MCF 10A (cell line): ENCODE data around the gene CALN1. TPM values are rescaled to one million over a fixed set of nuclear protein-coding genes. Genes with fewer than 3 reads are reported as not detected.

ENCODE experiments used
- BruUV-seq: library from RNA; stranded (reverse); fragments of 400-500 nt; replicated peaks from 2 replicates; lab custom pipeline; 2021; lab: Mats Ljungman, UMichigan
- CTCF ChIA-PET: fragments of 300-600 bp; sonication (Branson Sonifier 250); formaldehyde crosslinking; extraction: SDS; loops from one replicate; lab custom pipeline; 2021; ENCODE audit warnings: antibody characterized with exemption, inconsistent platforms; lab: Yijun Ruan, JAX
- POLR2A ChIA-PET: fragments of 300-600, 350-650 bp; sonication (Branson Sonifier 250); formaldehyde crosslinking; extraction: SDS; loops from one replicate; lab custom pipeline; 2020; ENCODE audit warnings: antibody characterized with exemption, inconsistent platforms; lab: Yijun Ruan, JAX
- DNase-seq: peaks from one replicate; pipeline ENCODE4 v3.0.0-alpha.2; 2018; ENCODE audit not compliant: unreplicated experiment
- H3K27ac Mint-ChIP-seq: one replicate; pipeline ENCODE4 v1.8.0; 2022; ENCODE audit warnings: mild to moderate bottlenecking, low read depth, mixed read lengths; ENCODE audit not compliant: unreplicated experiment
- H3K27me3 Mint-ChIP-seq: one replicate; pipeline ENCODE4 v1.8.0; 2022; ENCODE audit warnings: mixed read lengths; ENCODE audit not compliant: insufficient read depth, unreplicated experiment
- H3K36me3 Mint-ChIP-seq: one replicate; pipeline ENCODE4 v1.8.0; 2022; ENCODE audit warnings: mild to moderate bottlenecking, moderate library complexity, mixed read lengths; ENCODE audit not compliant: insufficient read depth, unreplicated experiment
- H3K4me1 Mint-ChIP-seq: one replicate; pipeline ENCODE4 v1.8.0; 2022; ENCODE audit warnings: mixed read lengths; ENCODE audit not compliant: insufficient read depth, unreplicated experiment
- H3K4me3 Mint-ChIP-seq: one replicate; pipeline ENCODE4 v1.8.0; 2022; ENCODE audit warnings: mild to moderate bottlenecking, moderate library complexity, mixed read lengths; ENCODE audit not compliant: unreplicated experiment
- H3K9me3 Mint-ChIP-seq: one replicate; pipeline ENCODE4 v1.8.0; 2022; ENCODE audit warnings: mixed read lengths; ENCODE audit not compliant: unreplicated experiment
- CTCF ChIP-seq: fragments of 200-600 bp; IDR thresholded peaks from one replicate; pipeline ENCODE4 v1.8.0; 2022; ENCODE audit warnings: antibody characterized with exemption, mild to moderate bottlenecking; ENCODE audit not compliant: unreplicated experiment
- intact Hi-C: fragments of 100-400 bp; cut with micrococcal nuclease; formaldehyde crosslinking; loops from 2 replicates; pipeline ENCODE4 v1.14.1; 2022
- total RNA-seq: library from RNA; stranded (reverse); gene quantifications from 2 replicates; pipeline ENCODE4 v1.2.3, GENCODE V29; 2022

Gene CALN1
- total RNA-seq, 1 experiment from 2014 or later, result not detected

- H3K4me1 Mint-ChIP-seq, result peaks cover 7% of the 10 kb centered on the region
- peaks cover 29% of the 10 kb centered on the region for H3K27me3 Mint-ChIP-seq
- intact Hi-C loops, result loop anchor here (10.0 kb wide), 1 partner anchor 137 kb away; no protein-coding TSS in a partner anchor
- no peak overlapping the region for H3K4me3 Mint-ChIP-seq
- ChIA-PET CTCF (interaction anchor here (0.7 kb wide), 1 partner anchor 83 kb away, joined by 3 read pairs; no protein-coding TSS in a partner anchor), POLR2A (interaction anchor here (1.0 kb wide), 1 partner anchor 52 kb away, joined by 3 read pairs; no protein-coding TSS in a partner anchor)
- H3K27ac Mint-ChIP-seq, result no peak overlapping the region
- TF ChIP-seq CTCF, result no peak
- no peaks in the 10 kb centered on the region for H3K36me3 Mint-ChIP-seq
- no TSS peak for BruUV-seq
- no peak for DNase-seq
- H3K9me3 Mint-ChIP-seq, result no peaks in the 10 kb centered on the region
Observed at GRCh38 chr7:72321637-72322036, 90.5 kb downstream of the CALN1 start.

- peaks cover 34% of the 10 kb centered on the region for H3K27me3 Mint-ChIP-seq
- no peak for TF ChIP-seq CTCF
- intact Hi-C loops, result loop anchor here (10.0 kb wide), 1 partner anchor 136 kb away; no protein-coding TSS in a partner anchor
- no peak overlapping the region for H3K4me3 Mint-ChIP-seq
- no peak for DNase-seq
- ChIA-PET POLR2A (interaction anchor here (0.8 to 1.0 kb wide), 2 partner anchors 52 to 108 kb away, joined by 3 read pairs; no protein-coding TSS in a partner anchor), CTCF (interaction anchor here (0.6 to 0.7 kb wide), 3 partner anchors 83 to 591 kb away, joined by 3 read pairs; no protein-coding TSS in a partner anchor)
- H3K9me3 Mint-ChIP-seq, result no peaks in the 10 kb centered on the region
- H3K36me3 Mint-ChIP-seq, result no peaks in the 10 kb centered on the region
- no TSS peak for BruUV-seq
- H3K4me1 Mint-ChIP-seq, result peaks cover 7% of the 10 kb centered on the region
- no peak overlapping the region for H3K27ac Mint-ChIP-seq
Observed at GRCh38 chr7:72321081-72321480, 91.1 kb downstream of the CALN1 start.

GRCh38 chr7:72317341-72317740 is 94.8 kb downstream of the CALN1 start:
- no TSS peak for BruUV-seq
- H3K27ac Mint-ChIP-seq, result no peak overlapping the region
- peaks cover 7% of the 10 kb centered on the region for H3K4me1 Mint-ChIP-seq
- no peak overlapping the region for H3K4me3 Mint-ChIP-seq
- CTCF ChIA-PET, result no interaction called here
- no peaks in the 10 kb centered on the region for H3K9me3 Mint-ChIP-seq
- POLR2A ChIA-PET, result no interaction called here
- intact Hi-C loops, result no loop called here
- no peak for DNase-seq
- peaks cover 28% of the 10 kb centered on the region for H3K27me3 Mint-ChIP-seq
- H3K36me3 Mint-ChIP-seq, result no peaks in the 10 kb centered on the region
- no peak for TF ChIP-seq CTCF

- Mint-ChIP-seq H3K36me3 (no peaks in the 10 kb centered on the region), H3K9me3 (no peaks in the 10 kb centered on the region), H3K27ac (no peak overlapping the region), H3K4me1 (peaks cover 4% of the 10 kb centered on the region), H3K4me3 (no peak overlapping the region), H3K27me3 (peaks cover 23% of the 10 kb centered on the region)
- ChIA-PET CTCF (interaction anchor here (0.6 kb wide), 1 partner anchor 507 kb away, joined by 3 read pairs; no protein-coding TSS in a partner anchor), POLR2A (interaction anchor here (0.5 kb wide), 1 partner anchor 102 kb away, joined by 3 read pairs; no protein-coding TSS in a partner anchor)
- no TSS peak for BruUV-seq
- DNase-seq, result peak; percentile 1
- TF ChIP-seq CTCF, result no peak
- intact Hi-C loops, result no loop called here
Observed at GRCh38 chr7:72316148-72316547, 96.0 kb downstream of the CALN1 start.
